Measurements from ENCODE around the gene RHOBTB3.

Gene RHOBTB3

DNA sequence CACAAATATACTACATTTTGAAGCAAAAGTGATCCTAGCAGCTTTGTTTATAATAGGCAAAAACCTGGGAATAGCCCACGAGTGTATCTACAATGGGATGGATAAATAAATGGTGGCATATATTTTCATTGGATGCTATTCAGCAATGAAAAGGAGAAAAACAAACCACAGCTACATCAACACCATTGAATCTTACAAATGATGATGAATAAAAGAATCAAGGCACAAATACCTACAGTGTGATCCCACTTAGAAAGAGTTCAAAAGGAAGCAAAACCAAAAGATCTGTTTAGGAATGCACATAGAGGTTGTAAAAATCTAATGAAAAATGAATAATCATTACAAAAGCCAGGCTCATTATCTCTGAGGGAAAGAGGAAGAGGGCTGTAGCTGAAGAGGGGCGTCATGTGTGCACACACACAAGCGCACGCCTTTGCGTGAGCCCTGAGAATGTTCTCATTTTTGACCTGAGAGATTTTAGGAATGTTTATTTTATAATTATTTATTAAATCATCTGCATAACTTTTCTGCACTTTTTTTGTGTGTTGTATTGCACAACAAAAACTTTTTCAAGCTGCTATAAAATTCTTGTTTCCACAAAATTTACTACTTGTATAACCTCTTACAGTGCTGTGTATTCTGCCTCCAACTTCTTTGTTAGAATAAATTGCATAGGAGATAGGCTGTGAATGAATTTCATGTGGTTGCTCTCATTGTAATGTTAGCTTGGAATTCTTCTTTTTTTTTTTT is 5.9 kb upstream of the RHOBTB3 start:
- Histone ChIP-seq H3K9me3 (ENCODE audit: control insufficient read depth in 5 of 5, low read length in 5 of 5) (no peaks in the 10 kb centered on the region), H3K27me3 (ENCODE audit: control insufficient read depth in 5 of 5, insufficient read depth in 4 of 5, low read length in 5 of 5) (no peaks in the 10 kb centered on the region), H3K36me3 (ENCODE audit: control insufficient read depth in 5 of 5, insufficient read depth in 5 of 5, low read length in 5 of 5) (no peaks in the 10 kb centered on the region), H3K4me1 (ENCODE audit: control insufficient read depth in 5 of 5, insufficient read depth in 5 of 5, low read length in 5 of 5) (peaks cover 2 to 88% (median 66%) of the 10 kb centered on the region in 5 donors), H3K4me3 (ENCODE audit: low read depth in 1 of 5, low read length in 5 of 5) (no peak overlapping the region), H3K27ac (ENCODE audit: low read depth, low read length) (peak overlapping the region; percentile 8), H3K9ac (ENCODE audit: low read length in 5 of 5) (peak overlapping the region in 1 of 5 donors; percentile 46)

DNA sequence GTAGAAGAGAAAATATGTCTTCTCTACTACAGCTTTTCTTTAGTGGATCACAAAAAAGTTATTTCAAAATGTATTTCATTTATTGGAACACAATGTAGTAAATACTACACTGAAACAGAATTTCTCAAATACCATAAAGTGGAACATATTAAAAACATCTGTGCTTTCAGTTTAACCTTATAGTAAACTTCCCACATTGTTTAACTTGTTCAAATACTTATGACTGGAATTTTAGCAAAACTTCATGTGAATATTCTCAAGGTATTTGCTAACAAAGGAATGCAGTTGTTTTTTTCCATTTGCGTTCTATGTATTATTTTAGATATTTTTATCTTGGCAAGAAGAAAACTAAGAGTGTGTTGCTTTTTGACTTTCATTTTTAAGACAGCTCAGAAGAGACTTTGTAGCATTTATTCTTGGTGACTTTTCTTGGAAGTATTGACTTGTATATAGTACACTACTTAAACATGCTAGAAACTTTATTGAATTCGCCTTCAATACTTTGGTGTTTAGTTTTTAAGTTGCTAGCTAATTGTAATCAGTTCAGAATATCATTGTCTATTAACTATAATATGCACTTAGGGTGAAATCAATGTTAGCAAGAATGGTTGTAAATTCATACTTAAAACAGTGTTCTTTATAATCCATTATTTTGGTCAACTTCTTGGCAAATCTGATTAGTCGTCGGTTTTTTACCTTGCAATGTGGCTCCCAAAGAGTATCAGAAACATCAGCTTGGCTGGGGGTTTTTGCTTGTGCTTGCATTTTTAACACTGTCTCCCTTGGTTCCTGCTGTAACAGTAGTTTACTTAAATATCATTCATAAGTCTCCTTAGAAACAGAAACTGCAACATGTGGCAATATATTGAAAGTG is 5.0 kb upstream of the RHOBTB3 start:
- Histone ChIP-seq H3K27ac (ENCODE audit: low read depth, low read length) (peak overlapping the region; percentile 8), H3K9ac (ENCODE audit: low read length in 5 of 5) (peak overlapping the region in 2 of 5 donors; percentile 46 to 47), H3K36me3 (ENCODE audit: control insufficient read depth in 5 of 5, insufficient read depth in 5 of 5, low read length in 5 of 5) (no peaks in the 10 kb centered on the region), H3K4me1 (ENCODE audit: control insufficient read depth in 5 of 5, insufficient read depth in 5 of 5, low read length in 5 of 5) (peaks cover 2 to 83% (median 62%) of the 10 kb centered on the region in 5 donors), H3K9me3 (ENCODE audit: control insufficient read depth in 5 of 5, low read length in 5 of 5) (no peaks in the 10 kb centered on the region), H3K4me3 (ENCODE audit: low read depth in 1 of 5, low read length in 5 of 5) (peak overlapping the region in 3 of 5 donors; percentile 18 to 33 (median 31)), H3K27me3 (ENCODE audit: control insufficient read depth in 5 of 5, insufficient read depth in 4 of 5, low read length in 5 of 5) (no peaks in the 10 kb centered on the region)

GRCh38 chr5:95726811-95727763 is 4.0 kb upstream of the RHOBTB3 start:
- H3K9me3 ChIP-seq (ENCODE audit: control insufficient read depth in 5 of 5, low read length in 5 of 5), result no peaks in the 10 kb centered on the region
- peak overlapping the region in 1 of 5 donors; percentile 18 for H3K4me3 ChIP-seq (ENCODE audit: low read depth in 1 of 5, low read length in 5 of 5)

DNA sequence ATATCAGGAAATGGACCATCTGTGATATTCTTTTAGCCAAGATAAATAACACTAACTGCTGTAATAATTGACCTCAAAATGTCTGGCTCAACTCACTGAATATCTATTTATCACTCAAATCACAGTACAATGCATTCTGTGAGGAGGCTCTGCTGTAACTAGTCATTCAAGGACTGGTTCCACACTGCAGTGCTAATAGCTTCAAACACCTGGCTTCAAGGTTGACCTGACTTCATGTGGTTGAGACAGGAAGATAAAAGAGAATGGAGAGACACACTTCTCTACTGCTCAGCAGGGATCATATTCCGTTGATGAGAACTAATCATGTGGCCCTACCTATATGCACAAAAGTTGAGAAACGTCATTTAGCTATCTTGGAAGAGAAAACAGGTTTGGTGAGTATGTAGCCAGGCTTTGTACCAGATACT is 3.4 kb upstream of the RHOBTB3 start:
- Histone ChIP-seq H3K27me3 (ENCODE audit: control insufficient read depth in 5 of 5, insufficient read depth in 4 of 5, low read length in 5 of 5) (no peaks in the 10 kb centered on the region), H3K27ac (ENCODE audit: low read depth, low read length) (peak overlapping the region; percentile 32), H3K4me1 (ENCODE audit: control insufficient read depth in 5 of 5, insufficient read depth in 5 of 5, low read length in 5 of 5) (peaks cover 2 to 68% (median 57%) of the 10 kb centered on the region in 5 donors), H3K36me3 (ENCODE audit: control insufficient read depth in 5 of 5, insufficient read depth in 5 of 5, low read length in 5 of 5) (no peaks in the 10 kb centered on the region), H3K4me3 (ENCODE audit: low read depth in 1 of 5, low read length in 5 of 5) (no peak overlapping the region), H3K9me3 (ENCODE audit: control insufficient read depth in 5 of 5, low read length in 5 of 5) (no peaks in the 10 kb centered on the region), H3K9ac (ENCODE audit: low read length in 5 of 5) (no peak overlapping the region)

More at GRCh38 chr5:95726811-95727763, 4.0 kb upstream of the RHOBTB3 start:
- Histone ChIP-seq H3K27me3 (ENCODE audit: control insufficient read depth in 5 of 5, insufficient read depth in 4 of 5, low read length in 5 of 5) (no peaks in the 10 kb centered on the region), H3K4me1 (ENCODE audit: control insufficient read depth in 5 of 5, insufficient read depth in 5 of 5, low read length in 5 of 5) (peaks cover 2 to 73% (median 60%) of the 10 kb centered on the region in 5 donors), H3K27ac (ENCODE audit: low read depth, low read length) (peak overlapping the region; percentile 44), H3K36me3 (ENCODE audit: control insufficient read depth in 5 of 5, insufficient read depth in 5 of 5, low read length in 5 of 5) (no peaks in the 10 kb centered on the region), H3K9ac (ENCODE audit: low read length in 5 of 5) (peak overlapping the region in 1 of 5 donors; percentile 40)

GRCh38 chr5:95728494-95729114 is 2.5 kb upstream of the RHOBTB3 start:
- Histone ChIP-seq H3K9me3 (ENCODE audit: control insufficient read depth in 5 of 5, low read length in 5 of 5) (no peaks in the 10 kb centered on the region), H3K27ac (ENCODE audit: low read depth, low read length) (peak overlapping the region; percentile 25)

DNA sequence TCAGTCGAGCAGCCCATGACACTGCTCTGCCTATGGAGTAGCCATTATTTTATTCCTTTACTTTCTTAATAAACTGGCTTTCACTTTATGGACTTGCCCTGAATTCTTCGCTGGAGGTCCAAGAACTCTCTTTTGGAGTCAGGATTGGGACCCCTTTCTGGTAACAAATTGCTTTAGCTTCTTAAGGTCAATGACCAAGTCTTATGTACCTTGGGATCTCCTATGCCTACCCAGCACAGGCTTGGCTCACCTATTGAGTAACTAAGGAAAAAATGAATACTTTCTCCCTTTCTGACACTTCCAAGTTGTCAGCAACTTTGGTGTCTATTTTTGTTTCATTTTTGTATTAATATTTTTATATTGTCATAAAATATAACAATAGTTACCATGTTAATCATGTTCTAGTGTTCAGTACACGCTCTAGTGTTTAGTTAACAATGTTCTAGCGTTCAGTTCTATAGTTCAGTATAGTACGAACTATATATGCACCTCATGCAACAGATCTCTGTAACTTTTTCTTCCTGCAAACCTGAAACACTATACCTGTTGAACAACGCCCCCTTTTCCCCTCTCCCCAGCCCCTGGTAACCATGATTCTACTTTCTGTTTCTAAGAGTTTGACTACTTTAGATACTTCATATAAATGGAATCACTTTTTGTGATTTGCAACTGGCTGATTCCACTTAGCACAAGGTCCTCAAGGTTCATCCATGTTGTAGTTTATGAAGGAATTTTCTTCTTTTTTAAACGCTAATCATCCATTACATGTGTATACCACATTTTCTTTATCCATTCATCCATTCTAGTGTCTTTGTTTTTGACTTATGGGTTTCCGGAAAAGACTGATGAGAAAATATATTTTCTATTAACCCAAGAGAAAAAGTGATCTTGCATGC is 1.8 kb upstream of the RHOBTB3 start:
- peak overlapping the region in 1 of 5 donors; percentile 95 for H3K4me3 ChIP-seq (ENCODE audit: low read depth in 1 of 5, low read length in 5 of 5)
- H3K27me3 ChIP-seq (ENCODE audit: control insufficient read depth in 5 of 5, insufficient read depth in 4 of 5, low read length in 5 of 5), result no peaks in the 10 kb centered on the region
- H3K27ac ChIP-seq (ENCODE audit: low read depth, low read length), result peak overlapping the region; percentile 96
- no peaks in the 10 kb centered on the region for H3K36me3 ChIP-seq (ENCODE audit: control insufficient read depth in 5 of 5, insufficient read depth in 5 of 5, low read length in 5 of 5)
- peaks cover 2 to 67% (median 61%) of the 10 kb centered on the region in 5 donors for H3K4me1 ChIP-seq (ENCODE audit: control insufficient read depth in 5 of 5, insufficient read depth in 5 of 5, low read length in 5 of 5)
- H3K9me3 ChIP-seq (ENCODE audit: control insufficient read depth in 5 of 5, low read length in 5 of 5), result no peaks in the 10 kb centered on the region
- H3K9ac ChIP-seq (ENCODE audit: low read length in 5 of 5), result peak overlapping the region in 1 of 5 donors; percentile 78

More at GRCh38 chr5:95728494-95729114, 2.5 kb upstream of the RHOBTB3 start:
- Histone ChIP-seq H3K9ac (ENCODE audit: low read length in 5 of 5) (no peak overlapping the region), H3K4me1 (ENCODE audit: control insufficient read depth in 5 of 5, insufficient read depth in 5 of 5, low read length in 5 of 5) (peaks cover 2 to 66% (median 56%) of the 10 kb centered on the region in 5 donors), H3K4me3 (ENCODE audit: low read depth in 1 of 5, low read length in 5 of 5) (no peak overlapping the region), H3K36me3 (ENCODE audit: control insufficient read depth in 5 of 5, insufficient read depth in 5 of 5, low read length in 5 of 5) (no peaks in the 10 kb centered on the region), H3K27me3 (ENCODE audit: control insufficient read depth in 5 of 5, insufficient read depth in 4 of 5, low read length in 5 of 5) (no peaks in the 10 kb centered on the region)

DNA sequence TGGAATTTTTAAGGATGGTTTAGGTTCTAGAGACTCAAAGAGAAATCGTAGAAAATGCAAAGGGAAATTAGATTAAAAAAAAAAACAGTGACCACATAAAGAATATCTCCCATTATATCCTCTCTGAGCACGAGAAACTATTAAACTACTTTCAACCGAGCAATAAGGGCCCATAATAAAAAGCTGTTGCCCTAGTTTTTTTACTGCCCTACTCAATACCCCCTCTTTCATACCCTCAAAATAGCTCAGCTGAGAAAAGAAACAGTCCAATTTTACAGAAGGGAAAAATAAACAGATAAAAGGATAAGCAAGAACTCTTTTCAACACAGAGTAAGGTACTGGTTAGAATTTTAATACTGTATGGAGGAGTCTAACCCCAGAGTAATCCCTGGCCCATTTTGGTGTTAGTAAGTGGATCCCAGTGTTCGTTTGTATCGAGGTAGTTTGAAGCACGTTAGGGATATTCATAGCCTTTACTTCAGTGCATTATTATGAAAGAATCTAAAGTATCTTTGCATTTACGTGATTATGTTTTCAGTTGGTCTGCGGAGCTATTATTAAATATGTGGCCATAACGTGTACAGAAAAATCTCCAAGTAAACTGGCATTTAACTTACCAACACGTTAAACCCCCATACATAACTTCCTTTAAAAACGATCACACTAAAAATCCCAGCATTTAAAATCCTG is 980 bp upstream of the RHOBTB3 start:
- Histone ChIP-seq H3K9me3 (ENCODE audit: control insufficient read depth in 5 of 5, low read length in 5 of 5) (no peaks in the 10 kb centered on the region), H3K4me1 (ENCODE audit: control insufficient read depth in 5 of 5, insufficient read depth in 5 of 5, low read length in 5 of 5) (peaks cover 2 to 69% (median 64%) of the 10 kb centered on the region in 5 donors), H3K4me3 (ENCODE audit: low read depth in 1 of 5, low read length in 5 of 5) (peak overlapping the region; percentile 62 to 98 (median 95)), H3K36me3 (ENCODE audit: control insufficient read depth in 5 of 5, insufficient read depth in 5 of 5, low read length in 5 of 5) (no peaks in the 10 kb centered on the region), H3K27ac (ENCODE audit: low read depth, low read length) (peak overlapping the region; percentile 96), H3K9ac (ENCODE audit: low read length in 5 of 5) (peak overlapping the region; percentile 66 to 80 (median 74)), H3K27me3 (ENCODE audit: control insufficient read depth in 5 of 5, insufficient read depth in 4 of 5, low read length in 5 of 5) (no peaks in the 10 kb centered on the region)
